H9 (cell line): ENCODE results near the gene LPP. TPM values are rescaled to one million over a fixed set of nuclear protein-coding genes. Genes with fewer than 3 reads are reported as not detected.

Experiments used
- DNase-seq: peaks from one replicate; pipeline ENCODE4 v3.0.0-alpha.2; 2017
- H2AFZ ChIP-seq: one replicate; pipeline ENCODE4 v1.6.1; 2013; ENCODE audit warnings: mild to moderate bottlenecking, low read length, control low read depth, moderate library complexity
- H2AK5ac ChIP-seq: 2 replicates; pipeline ENCODE4 v1.6.1; 2013; ENCODE audit warnings: low read length, control low read depth, mixed read lengths; ENCODE audit not compliant: insufficient read length
- H2BK120ac ChIP-seq: one replicate; pipeline ENCODE4 v1.6.1; 2013; ENCODE audit warnings: low read depth, mild to moderate bottlenecking, low read length, control low read depth, inconsistent platforms; ENCODE audit not compliant: poor library complexity, severe bottlenecking
- H2BK12ac ChIP-seq: 2 replicates; pipeline ENCODE4 v1.6.1; 2013; ENCODE audit warnings: low read length, control low read depth, mixed read lengths, low read depth; ENCODE audit not compliant: insufficient read length
- H2BK15ac ChIP-seq: 2 replicates; pipeline ENCODE4 v1.6.1; 2013; ENCODE audit warnings: low read depth, low read length, control low read depth
- H2BK20ac ChIP-seq: one replicate; pipeline ENCODE4 v1.6.1; 2013; ENCODE audit warnings: low read depth, mild to moderate bottlenecking, low read length, control low read depth, inconsistent platforms; ENCODE audit not compliant: poor library complexity, severe bottlenecking
- H2BK5ac ChIP-seq: 2 replicates; pipeline ENCODE4 v1.6.1; 2013; ENCODE audit warnings: low read length, control low read depth, mixed read lengths; ENCODE audit not compliant: insufficient read length
- H3K14ac ChIP-seq: 2 replicates; pipeline ENCODE4 v1.6.1; 2013; ENCODE audit warnings: low read length, control low read depth; ENCODE audit not compliant: insufficient read depth
- H3K18ac ChIP-seq: 2 replicates; pipeline ENCODE4 v1.6.1; 2013; ENCODE audit warnings: low read depth, mild to moderate bottlenecking, mixed read lengths, low read length, control low read depth; ENCODE audit not compliant: insufficient read length
- H3K23ac ChIP-seq: 2 replicates; pipeline ENCODE4 v1.6.1; 2013; ENCODE audit warnings: low read length, control low read depth, mixed read lengths, low read depth; ENCODE audit not compliant: insufficient read length
- H3K23me2 ChIP-seq: 2 replicates; pipeline ENCODE4 v1.6.1; 2013; ENCODE audit warnings: low read depth, mild to moderate bottlenecking, mixed read lengths, low read length, control low read depth; ENCODE audit not compliant: insufficient read length, poor library complexity, severe bottlenecking
- H3K27ac ChIP-seq: 2 replicates; pipeline ENCODE4 v1.5.1; 2013; ENCODE audit warnings: low read length, control low read depth, mixed read lengths, low read depth; ENCODE audit not compliant: insufficient read length
- H3K27me3 ChIP-seq: 2 replicates; pipeline ENCODE4 v1.6.1; 2013; ENCODE audit warnings: low read length, control low read depth, inconsistent platforms; ENCODE audit not compliant: insufficient read depth
- H3K4ac ChIP-seq: 2 replicates; pipeline ENCODE4 v1.6.1; 2013; ENCODE audit warnings: low read depth, mild to moderate bottlenecking, control low read depth, inconsistent platforms, low read length, moderate library complexity
- H3K4me1 ChIP-seq: 2 replicates; pipeline ENCODE4 v1.6.1; 2013; ENCODE audit warnings: low read length, control low read depth, inconsistent platforms; ENCODE audit not compliant: insufficient read depth
- H3K4me2 ChIP-seq: 2 replicates; pipeline ENCODE4 v1.6.1; 2013; ENCODE audit warnings: low read length, control low read depth, mixed read lengths; ENCODE audit not compliant: insufficient read length, insufficient read depth
- H3K56ac ChIP-seq: 2 replicates; pipeline ENCODE4 v1.6.1; 2013; ENCODE audit warnings: low read depth, mild to moderate bottlenecking, mixed read lengths, low read length, control low read depth; ENCODE audit not compliant: insufficient read length
- H3K79me1 ChIP-seq: 2 replicates; pipeline ENCODE4 v1.6.1; 2013; ENCODE audit warnings: low read depth, mild to moderate bottlenecking, moderate library complexity, low read length, control low read depth, inconsistent platforms; ENCODE audit not compliant: insufficient read depth, poor library complexity, severe bottlenecking
- H3K79me2 ChIP-seq: 2 replicates; pipeline ENCODE4 v1.6.1; 2013; ENCODE audit warnings: low read length, control low read depth, inconsistent platforms; ENCODE audit not compliant: insufficient read depth
- H3K9ac ChIP-seq: 2 replicates; pipeline ENCODE4 v1.6.1; 2013; ENCODE audit warnings: low read length, control low read depth, mixed read lengths; ENCODE audit not compliant: insufficient read length; ENCODE audit errors: extremely low read depth
- H3K9me3 ChIP-seq: one replicate; pipeline ENCODE4 v1.6.1; 2013; ENCODE audit warnings: low read depth, low read length, inconsistent platforms; ENCODE audit not compliant: control insufficient read depth
- H3T11ph ChIP-seq: one replicate; pipeline ENCODE4 v1.6.1; 2013; ENCODE audit warnings: mild to moderate bottlenecking, low read length, control low read depth, inconsistent platforms
- H4K20me1 ChIP-seq: one replicate; pipeline ENCODE4 v1.6.1; 2013; ENCODE audit not compliant: control insufficient read depth, insufficient read length, insufficient read depth
- H4K5ac ChIP-seq: 2 replicates; pipeline ENCODE4 v1.6.1; 2013; ENCODE audit warnings: low read depth, mild to moderate bottlenecking, mixed read lengths, low read length, control low read depth; ENCODE audit not compliant: insufficient read length
- H4K8ac ChIP-seq: replicated peaks from 2 replicates; pipeline ENCODE4 v1.6.1; 2013; ENCODE audit warnings: low read length, control low read depth, mixed read lengths, low read depth; ENCODE audit not compliant: insufficient read length
- H4K91ac ChIP-seq: 2 replicates; pipeline ENCODE4 v1.6.1; 2013; ENCODE audit warnings: low read depth, mild to moderate bottlenecking, moderate library complexity, mixed read lengths, low read length, control low read depth; ENCODE audit not compliant: insufficient read length
- H3K27ac Mint-ChIP-seq, 3 experiments: 2 replicates in 2 of 3; 3 replicates in 1 of 3; pipeline ENCODE4 v1.8.0; 2020 to 2021; ENCODE audit warnings: mixed read lengths in 3 of 3, mild to moderate bottlenecking in 1 of 3, moderate library complexity in 1 of 3
- H3K27me3 Mint-ChIP-seq: 2 replicates; pipeline ENCODE4 v1.8.0; 2021; ENCODE audit warnings: low read depth, mild to moderate bottlenecking, moderate library complexity, mixed read lengths
- H3K36me3 Mint-ChIP-seq, 3 experiments: 2 replicates in 2 of 3; 3 replicates in 1 of 3; pipeline ENCODE4 v1.8.0; 2020 to 2021; ENCODE audit warnings: low read depth in 3 of 3, mixed read lengths in 3 of 3; ENCODE audit not compliant: insufficient read depth in 1 of 3
- H3K4me1 Mint-ChIP-seq, 2 experiments: 2 replicates each; pipeline ENCODE4 v1.8.0; 2020; ENCODE audit warnings: mixed read lengths in 2 of 2
- H3K4me3 Mint-ChIP-seq, 2 experiments: 2 replicates in 1 of 2; 3 replicates in 1 of 2; pipeline ENCODE4 v1.8.0; 2020 to 2021; ENCODE audit warnings: mild to moderate bottlenecking in 2 of 2, mixed read lengths in 2 of 2, moderate library complexity in 1 of 2
- H3K9me3 Mint-ChIP-seq, 2 experiments: 2 replicates in 1 of 2; 3 replicates in 1 of 2; pipeline ENCODE4 v1.8.0; 2020; ENCODE audit warnings: mild to moderate bottlenecking in 2 of 2, mixed read lengths in 2 of 2, moderate library complexity in 1 of 2
- WGBS: extraction: QIAGEN DNeasy Blood & Tissue Kit; methylation state at CpG from one replicate; pipeline ENCODE4 v1.1.7; 2013; ENCODE audit warnings: missing lambda C conversion rate, low lambda C conversion rate, mixed read lengths; ENCODE audit not compliant: insufficient read length; ENCODE audit errors: extremely low coverage; 5-methylcytosine and 5-hydroxymethylcytosine counted together
- total RNA-seq: library from RNA; stranded (reverse); gene quantifications from 2 replicates; pipeline ENCODE4 v1.2.1, GENCODE V29; 2021
- TF ChIP-seq, protein P1 (sequence below): fragments of 200-600 bp; sonication (generic); conservative IDR thresholded peaks from 3 replicates; pipeline ENCODE4 v1.8.0; 2021; ENCODE audit warnings: antibody characterized with exemption, mild to moderate bottlenecking

The LPP gene
- total RNA-seq, 1 experiment from 2014 or later = 64.6 TPM

DNA sequence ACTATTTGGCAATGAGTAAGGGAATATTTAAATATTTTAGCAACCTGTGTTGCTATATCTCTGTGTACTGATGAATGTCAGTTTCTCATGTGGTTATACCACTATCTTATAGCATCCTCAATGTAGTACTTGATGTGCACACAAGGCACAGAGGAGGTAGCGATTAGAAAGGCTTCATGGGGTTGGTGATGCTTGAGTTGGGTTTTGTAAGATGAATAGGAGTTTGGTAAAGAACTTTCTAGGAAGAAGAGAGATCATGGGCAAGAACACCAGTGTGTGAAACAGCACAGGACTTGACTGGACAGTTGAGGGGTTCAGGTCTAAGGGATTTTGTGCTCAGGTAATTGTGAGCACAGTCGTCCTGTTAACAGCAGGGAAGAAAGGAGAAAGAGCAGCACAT, 38.1 kb downstream of the LPP start:
- Histone ChIP-seq H2BK5ac (no peak overlapping the region), H3K4me2 (no peak overlapping the region), H3K9me3 (no peaks in the 10 kb centered on the region), H3K4ac (no peak overlapping the region), H3K18ac (no peak overlapping the region), H2BK15ac (no peak overlapping the region), H3K4me1 (peaks cover 7% of the 10 kb centered on the region; the same call in 1 of the 2 replicates), H3K14ac (no peak overlapping the region), H4K20me1 (no peaks in the 10 kb centered on the region), H2AK5ac (no peak overlapping the region), H3K9ac (no peak overlapping the region), H2BK20ac (no peak overlapping the region), H4K8ac (no peak overlapping the region), H2AFZ (no peak overlapping the region), H3K27ac (no peak overlapping the region), H2BK120ac (no peak overlapping the region), H3K23ac (no peak overlapping the region), H4K91ac (no peak overlapping the region), H3K79me2 (peaks cover 1% of the 10 kb centered on the region; the same call in 1 of the 2 replicates), H2BK12ac (no peak overlapping the region), H3K79me1 (no peaks in the 10 kb centered on the region), H3K27me3 (no peaks in the 10 kb centered on the region), H3T11ph (peak overlapping the region; percentile 37), H3K56ac (no peak overlapping the region), H3K23me2 (no peaks in the 10 kb centered on the region), H4K5ac (no peak overlapping the region)
- H3K36me3 Mint-ChIP-seq = peaks cover 0 to 10% (median 1%) of the 10 kb centered on the region in 3 experiments; a peak in 3 of 7 replicates
- no peaks in the 10 kb centered on the region; a peak in 1 of 5 replicates for H3K9me3 Mint-ChIP-seq
- H3K4me1 Mint-ChIP-seq = peaks cover 16 to 18% of the 10 kb centered on the region in 2 experiments
- no peaks in the 10 kb centered on the region for H3K27me3 Mint-ChIP-seq
- peak overlapping the region in 1 of 3 experiments; percentile 42; a peak in 2 of 7 replicates for H3K27ac Mint-ChIP-seq
- no peak for DNase-seq
- WGBS = no CpG with 5 or more reads among the region's 2 CpGs
- H3K4me3 Mint-ChIP-seq = no peak overlapping the region
- TF ChIP-seq, protein P1, sequence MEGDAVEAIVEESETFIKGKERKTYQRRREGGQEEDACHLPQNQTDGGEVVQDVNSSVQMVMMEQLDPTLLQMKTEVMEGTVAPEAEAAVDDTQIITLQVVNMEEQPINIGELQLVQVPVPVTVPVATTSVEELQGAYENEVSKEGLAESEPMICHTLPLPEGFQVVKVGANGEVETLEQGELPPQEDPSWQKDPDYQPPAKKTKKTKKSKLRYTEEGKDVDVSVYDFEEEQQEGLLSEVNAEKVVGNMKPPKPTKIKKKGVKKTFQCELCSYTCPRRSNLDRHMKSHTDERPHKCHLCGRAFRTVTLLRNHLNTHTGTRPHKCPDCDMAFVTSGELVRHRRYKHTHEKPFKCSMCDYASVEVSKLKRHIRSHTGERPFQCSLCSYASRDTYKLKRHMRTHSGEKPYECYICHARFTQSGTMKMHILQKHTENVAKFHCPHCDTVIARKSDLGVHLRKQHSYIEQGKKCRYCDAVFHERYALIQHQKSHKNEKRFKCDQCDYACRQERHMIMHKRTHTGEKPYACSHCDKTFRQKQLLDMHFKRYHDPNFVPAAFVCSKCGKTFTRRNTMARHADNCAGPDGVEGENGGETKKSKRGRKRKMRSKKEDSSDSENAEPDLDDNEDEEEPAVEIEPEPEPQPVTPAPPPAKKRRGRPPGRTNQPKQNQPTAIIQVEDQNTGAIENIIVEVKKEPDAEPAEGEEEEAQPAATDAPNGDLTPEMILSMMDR = no peak
